RWPE2 (cell line): ENCODE measurements around the gene MT3.

ENCODE experiments used
- ATAC-seq: fragments of 200-7000 bp; cut with Tn5 transposase; 3 replicates; pipeline ENCODE4 v1.9.1; 2021; ENCODE audit warnings: low read depth
- DNase-seq: peaks from one replicate; pipeline ENCODE4 v3.0.0-alpha.2; 2020; ENCODE audit warnings: low spot score
- H3K27ac ChIP-seq: fragments of 450-650 bp; 2 replicates; pipeline ENCODE4 v1.5.1; 2017; ENCODE audit warnings: mild to moderate bottlenecking; ENCODE audit not compliant: poor library complexity, severe bottlenecking
- H3K27me3 ChIP-seq: fragments of 250-450 bp; sonication (Bioruptor Pico); 2 replicates; pipeline ENCODE4 v1.5.1; 2021; ENCODE audit warnings: mild to moderate bottlenecking, moderate library complexity; ENCODE audit not compliant: insufficient read depth, poor library complexity, severe bottlenecking
- H3K36me3 ChIP-seq: fragments of 250-450 bp; sonication (Bioruptor Pico); 2 replicates; pipeline ENCODE4 v1.5.1; 2020; ENCODE audit warnings: low read depth, mild to moderate bottlenecking, moderate library complexity
- H3K4me1 ChIP-seq: fragments of 250-450 bp; sonication (Bioruptor Pico); 2 replicates; pipeline ENCODE4 v1.5.1; 2021; ENCODE audit warnings: mild to moderate bottlenecking, moderate library complexity; ENCODE audit not compliant: insufficient read depth, poor library complexity, severe bottlenecking
- H3K4me3 ChIP-seq: fragments of 250-450 bp; sonication (Bioruptor Pico); 2 replicates; pipeline ENCODE4 v1.5.1; 2021; ENCODE audit warnings: mild to moderate bottlenecking, moderate library complexity; ENCODE audit not compliant: severe bottlenecking
- H3K9me3 ChIP-seq: fragments of 250-450 bp; sonication (Bioruptor Pico); 2 replicates; pipeline ENCODE4 v1.5.1; 2021; ENCODE audit warnings: mild to moderate bottlenecking, moderate library complexity; ENCODE audit not compliant: severe bottlenecking
- CTCF ChIP-seq: fragments of 450-650 bp; IDR thresholded peaks from one replicate; pipeline ENCODE4 v1.5.1; 2017; ENCODE audit warnings: mild to moderate bottlenecking, moderate library complexity; ENCODE audit not compliant: poor library complexity, severe bottlenecking

The MT3 gene

GRCh38 chr16:56601325-56601724 is 12.0 kb downstream of the MT3 start:
- Histone ChIP-seq H3K4me1 (peaks cover 9% of the 10 kb centered on the region), H3K4me3 (no peak overlapping the region), H3K27ac (no peak overlapping the region), H3K27me3 (no peaks in the 10 kb centered on the region), H3K9me3 (no peaks in the 10 kb centered on the region), H3K36me3 (no peaks in the 10 kb centered on the region)
- no peak for TF ChIP-seq CTCF
- DNase-seq (no peak), ATAC-seq (no peak)

GRCh38 chr16:56603589-56603988 is 14.3 kb downstream of the MT3 start:
- DNase-seq (no peak), ATAC-seq (no peak)
- Histone ChIP-seq H3K9me3 (no peaks in the 10 kb centered on the region), H3K36me3 (peaks cover 2% of the 10 kb centered on the region), H3K4me3 (no peak overlapping the region), H3K4me1 (peaks cover 24% of the 10 kb centered on the region), H3K27me3 (no peaks in the 10 kb centered on the region), H3K27ac (peak overlapping the region; percentile 100)
- TF ChIP-seq CTCF, result peak; percentile 69

GRCh38 chr16:56604966-56605365 is 15.6 kb downstream of the MT3 start:
- Histone ChIP-seq H3K36me3 (peaks cover 16% of the 10 kb centered on the region), H3K4me1 (peaks cover 25% of the 10 kb centered on the region), H3K4me3 (no peak overlapping the region), H3K27me3 (no peaks in the 10 kb centered on the region), H3K27ac (peak overlapping the region; percentile 100), H3K9me3 (no peaks in the 10 kb centered on the region)
- TF ChIP-seq CTCF, result no peak
- ATAC-seq (no peak), DNase-seq (no peak)

GRCh38 chr16:56605475-56605874 is 16.1 kb downstream of the MT3 start:
- DNase-seq, result no peak
- H3K27ac ChIP-seq, result peak overlapping the region; percentile 100
- peaks cover 30% of the 10 kb centered on the region for H3K4me1 ChIP-seq
- no peak overlapping the region for H3K4me3 ChIP-seq
- TF ChIP-seq CTCF, result no peak
- no peaks in the 10 kb centered on the region for H3K27me3 ChIP-seq
- H3K9me3 ChIP-seq, result no peaks in the 10 kb centered on the region
- no peak for ATAC-seq
- H3K36me3 ChIP-seq, result peaks cover 17% of the 10 kb centered on the region

- peak overlapping the region; percentile 100 for H3K27ac ChIP-seq
- no peaks in the 10 kb centered on the region for H3K27me3 ChIP-seq
- H3K4me3 ChIP-seq, result no peak overlapping the region
- peaks cover 36% of the 10 kb centered on the region for H3K4me1 ChIP-seq
- ATAC-seq (peak; percentile 4; the same call in 1 of the 3 replicates), DNase-seq (no peak)
- no peak for TF ChIP-seq CTCF
- H3K9me3 ChIP-seq, result no peaks in the 10 kb centered on the region
- peaks cover 17% of the 10 kb centered on the region for H3K36me3 ChIP-seq
Observed at GRCh38 chr16:56606071-56606475, 16.7 kb downstream of the MT3 start.
